ENCODE measurements around the gene RABAC1. TPM values are rescaled to one million over a fixed set of nuclear protein-coding genes. Genes with fewer than 3 reads are reported as not detected.

RABAC1 gene
- total and polyA plus RNA-seq, 10 of the 15 experiments (the other 5 are each of a cell fraction or from before 2014, with no cell fraction given), result 10.9 to 115 (median 49.2) TPM

DNA sequence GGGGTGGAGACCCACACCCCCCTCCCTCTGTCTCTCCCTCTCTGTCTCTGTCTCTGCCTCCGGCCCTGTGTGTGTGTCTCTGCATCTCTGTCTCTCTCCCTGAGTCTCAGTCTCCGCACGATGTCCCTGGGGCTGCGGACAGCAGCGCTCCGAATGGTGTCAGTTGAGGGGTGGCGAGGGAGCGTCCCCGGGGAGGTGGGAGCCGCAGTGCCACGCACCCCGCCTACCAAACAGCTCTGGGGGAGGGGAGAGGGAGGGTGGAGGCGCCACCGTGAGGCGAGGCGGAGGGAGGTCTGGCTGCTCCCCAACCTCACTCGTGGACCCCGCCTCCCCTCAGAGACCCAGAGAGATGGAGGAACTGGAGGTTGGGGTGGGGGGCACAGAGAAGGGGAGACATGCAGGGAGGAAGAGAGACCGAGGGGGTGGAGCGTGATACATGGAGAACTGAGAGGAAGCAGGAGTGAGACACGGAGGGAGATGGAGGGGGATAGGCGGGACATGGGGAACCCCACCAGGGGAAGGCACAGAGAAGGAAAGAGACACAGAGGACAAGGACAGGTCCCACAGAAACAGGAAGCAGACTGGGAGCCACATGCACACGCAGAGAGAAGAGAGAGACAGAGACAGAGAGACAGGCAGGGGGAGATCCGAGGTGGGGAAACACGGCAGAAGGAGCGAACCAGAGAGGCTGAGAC lies 38.1 kb downstream of the RABAC1 start:
- no peak overlapping the region for H3K9ac ChIP-seq (ENCODE audit: control insufficient read depth, insufficient read depth, low read length)
- intact Hi-C loops (cut with micrococcal nuclease; ENCODE audit: unreplicated experiment), result no loop called here
- peak; percentile 24 for ATAC-seq
- no peak overlapping the region for H3K4me3 ChIP-seq
- 24% methylated on average over 26 of the region's 26 CpGs for WGBS (ENCODE audit: insufficient coverage, insufficient replicate concordance, low lambda C conversion rate, missing lambda C conversion rate)
- H3K36me3 ChIP-seq (ENCODE audit: control insufficient read depth in 2 of 2, insufficient read depth in 2 of 2, low read length in 1 of 2), result no peaks in the 10 kb centered on the region
- H3K27ac ChIP-seq (ENCODE audit: control insufficient read depth, insufficient read depth), result no peak overlapping the region
- H2AFZ ChIP-seq (ENCODE audit: control insufficient read depth, low read depth, low read length), result no peak overlapping the region
- in situ Hi-C loops (cut with MboI), result no loop called here
- POLR2A ChIA-PET, result interaction anchor here (1.2 kb wide), 1 partner anchor 48 kb away, joined by 4 read pairs; no protein-coding TSS in a partner anchor
- peaks cover 0 to 5% of the 10 kb centered on the region in 2 experiments; a peak in 2 of 4 replicates for H3K27me3 ChIP-seq (replicated peaks in 1 of 2; ENCODE audit: control insufficient read depth in 2 of 2, insufficient read depth in 2 of 2, low read length in 1 of 2)
- no peaks in the 10 kb centered on the region for H4K20me1 ChIP-seq (ENCODE audit: control insufficient read depth, insufficient read depth)
- no peak overlapping the region for H3K4me2 ChIP-seq (ENCODE audit: control insufficient read depth, insufficient read depth)
- no peak for TF ChIP-seq RUNX3 (IDR thresholded peaks at IDR 0.05; ENCODE audit: low read length)
- 0 out of 2 replicates have a peak, but pooled peaks have one; percentile 28 for TF ChIP-seq NBN (IDR thresholded peaks at IDR 0.05)
- TF ChIP-seq, protein P1, sequence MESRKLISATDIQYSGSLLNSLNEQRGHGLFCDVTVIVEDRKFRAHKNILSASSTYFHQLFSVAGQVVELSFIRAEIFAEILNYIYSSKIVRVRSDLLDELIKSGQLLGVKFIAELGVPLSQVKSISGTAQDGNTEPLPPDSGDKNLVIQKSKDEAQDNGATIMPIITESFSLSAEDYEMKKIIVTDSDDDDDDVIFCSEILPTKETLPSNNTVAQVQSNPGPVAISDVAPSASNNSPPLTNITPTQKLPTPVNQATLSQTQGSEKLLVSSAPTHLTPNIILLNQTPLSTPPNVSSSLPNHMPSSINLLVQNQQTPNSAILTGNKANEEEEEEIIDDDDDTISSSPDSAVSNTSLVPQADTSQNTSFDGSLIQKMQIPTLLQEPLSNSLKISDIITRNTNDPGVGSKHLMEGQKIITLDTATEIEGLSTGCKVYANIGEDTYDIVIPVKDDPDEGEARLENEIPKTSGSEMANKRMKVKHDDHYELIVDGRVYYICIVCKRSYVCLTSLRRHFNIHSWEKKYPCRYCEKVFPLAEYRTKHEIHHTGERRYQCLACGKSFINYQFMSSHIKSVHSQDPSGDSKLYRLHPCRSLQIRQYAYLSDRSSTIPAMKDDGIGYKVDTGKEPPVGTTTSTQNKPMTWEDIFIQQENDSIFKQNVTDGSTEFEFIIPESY (IDR thresholded peaks at IDR 0.05), result no peak
- TF ChIP-seq HDGF (IDR thresholded peaks at IDR 0.05), result 0 out of 2 replicates have a peak, but pooled peaks have one; percentile 14
- TF ChIP-seq IRF4 (IDR thresholded peaks at IDR 0.05; ENCODE audit: low read depth, low read length), result no peak
- TF ChIP-seq, protein P2, sequence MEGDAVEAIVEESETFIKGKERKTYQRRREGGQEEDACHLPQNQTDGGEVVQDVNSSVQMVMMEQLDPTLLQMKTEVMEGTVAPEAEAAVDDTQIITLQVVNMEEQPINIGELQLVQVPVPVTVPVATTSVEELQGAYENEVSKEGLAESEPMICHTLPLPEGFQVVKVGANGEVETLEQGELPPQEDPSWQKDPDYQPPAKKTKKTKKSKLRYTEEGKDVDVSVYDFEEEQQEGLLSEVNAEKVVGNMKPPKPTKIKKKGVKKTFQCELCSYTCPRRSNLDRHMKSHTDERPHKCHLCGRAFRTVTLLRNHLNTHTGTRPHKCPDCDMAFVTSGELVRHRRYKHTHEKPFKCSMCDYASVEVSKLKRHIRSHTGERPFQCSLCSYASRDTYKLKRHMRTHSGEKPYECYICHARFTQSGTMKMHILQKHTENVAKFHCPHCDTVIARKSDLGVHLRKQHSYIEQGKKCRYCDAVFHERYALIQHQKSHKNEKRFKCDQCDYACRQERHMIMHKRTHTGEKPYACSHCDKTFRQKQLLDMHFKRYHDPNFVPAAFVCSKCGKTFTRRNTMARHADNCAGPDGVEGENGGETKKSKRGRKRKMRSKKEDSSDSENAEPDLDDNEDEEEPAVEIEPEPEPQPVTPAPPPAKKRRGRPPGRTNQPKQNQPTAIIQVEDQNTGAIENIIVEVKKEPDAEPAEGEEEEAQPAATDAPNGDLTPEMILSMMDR (IDR thresholded peaks at IDR 0.05 in 2 of 3, conservative IDR thresholded peaks at IDR 0.05 in 1 of 3; ENCODE audit: control insufficient read depth in 2 of 3, extremely low read depth in 1 of 3, insufficient read depth in 1 of 3, low read depth in 3 of 3, low read length in 3 of 3), result 0 out of 6 replicates have a peak, but pooled peaks of 1 of the 3 experiments have one; percentile 3
- no peak for TF ChIP-seq POU2F2 (IDR thresholded peaks at IDR 0.05; ENCODE audit: borderline replicate concordance, low read depth, low read length)
- no peak for TF ChIP-seq IKZF2 (IDR thresholded peaks at IDR 0.05)
- CTCF ChIA-PET, result no interaction called here
- H3K79me2 ChIP-seq (ENCODE audit: control insufficient read depth, insufficient read depth, low read length), result no peaks in the 10 kb centered on the region
- H3K4me1 ChIP-seq (ENCODE audit: control insufficient read depth, insufficient read depth, low read length), result peaks cover 2% of the 10 kb centered on the region; the same call in 1 of the 2 replicates
- RAD21 ChIA-PET (ENCODE audit: unreplicated experiment), result interaction anchor here (0.6 kb wide), 1 partner anchor 13 kb away, joined by 3 read pairs; no protein-coding TSS in a partner anchor
- SMC1A ChIA-PET (ENCODE audit: uncharacterized antibody, unreplicated experiment), result no interaction called here
- H3K9me3 ChIP-seq (replicated peaks; ENCODE audit: control insufficient read depth, insufficient read depth, low read length), result no peaks in the 10 kb centered on the region; the same call in 2 of the 3 replicates
- DNase-seq (ENCODE audit: low read depth, low spot score), result no peak
- FAIRE-seq, result no peak
- no TSS peak for BruUV-seq (replicated peaks)
